A549 (cell line): Measurements from ENCODE around the gene AMN. TPM values are rescaled to one million over a fixed set of nuclear protein-coding genes. Genes with fewer than 3 reads are reported as not detected.

Experiments used
- ATAC-seq, 2 experiments: fragments of 200-7000 bp in 1 of 2; fragments of >200 bp in 1 of 2; cut with Nextera tagmentation in 1 of 2; cut with Tn5 transposase in 1 of 2; 3 replicates each; pipeline versions ENCODE4 v1.8.0 to v1.9.1; 2018 to 2020; ENCODE audit warnings: mild to moderate bottlenecking in 1 of 2, moderate library complexity in 1 of 2
- CTCF ChIA-PET: fragments of 300-600 bp; sonication (Branson Sonifier 250); formaldehyde crosslinking; extraction: SDS; loops from one replicate; lab custom pipeline; 2021; ENCODE audit warnings: antibody characterized with exemption, inconsistent platforms; lab: Yijun Ruan, JAX
- POLR2A ChIA-PET: fragments of 350-600 bp; formaldehyde crosslinking; extraction: SDS; loops from one replicate; lab custom pipeline; 2021; ENCODE audit warnings: antibody characterized with exemption, inconsistent platforms; lab: Yijun Ruan, JAX
- DNase-seq, 2 experiments: peaks; one replicate each; pipeline versions ENCODE4 v3.0.0 to v3.0.0-alpha.2; 2011 to 2016; ENCODE audit warnings: low read depth in 1 of 2, low spot score in 1 of 2
- FAIRE-seq: peaks from 2 replicates; lab custom pipeline; 2011; peaks lifted over from hg19 to GRCh38; lab: Jason Lieb, UNC
- H3K27ac ChIP-seq, 2 experiments: fragments of >200 bp; sonication (Bioruptor Twin); formaldehyde crosslinking; 3 replicates each; pipeline ENCODE4 v1.5.1; 2016 to 2017
- H3K4me1 ChIP-seq: fragments of >200 bp; sonication (Bioruptor Twin); formaldehyde crosslinking; 3 replicates; pipeline ENCODE4 v1.6.1; 2016
- H3K4me2 ChIP-seq: fragments of >200 bp; sonication (Bioruptor Twin); formaldehyde crosslinking; 3 replicates; pipeline ENCODE4 v1.6.1; 2016
- H3K4me3 ChIP-seq: fragments of >200 bp; sonication (Bioruptor Twin); formaldehyde crosslinking; 3 replicates; pipeline ENCODE4 v1.5.1; 2016
- H3K9me3 ChIP-seq: fragments of >200 bp; sonication (Bioruptor Twin); formaldehyde crosslinking; 3 replicates; pipeline ENCODE4 v1.6.1; 2016
- ATOH8 ChIP-seq: fragments of 250-450 bp; sonication (Bioruptor Pico); IDR thresholded peaks from 2 replicates; pipeline ENCODE4 v1.5.0; 2020; ENCODE audit warnings: low read depth, mild to moderate bottlenecking, moderate library complexity
- CTCF ChIP-seq: fragments of >200 bp; sonication (Bioruptor Twin); formaldehyde crosslinking; IDR thresholded peaks from 3 replicates; pipeline ENCODE4 v1.5.1; 2016
- ELK1 ChIP-seq: fragments of 150-350 bp; IDR thresholded peaks from 2 replicates; pipeline ENCODE4 v1.6.1; 2014; ENCODE audit warnings: low read depth, mild to moderate bottlenecking, low read length
- ESRRA ChIP-seq: fragments of 150-350 bp; IDR thresholded peaks from 2 replicates; pipeline ENCODE4 v1.6.1; 2014; ENCODE audit warnings: mild to moderate bottlenecking, low read length, borderline replicate concordance
- FOSL2 ChIP-seq, 2 experiments: fragments of 450-650 bp in 1 of 2; fragments of >200 bp in 1 of 2; sonication (Bioruptor Twin) in 1 of 2; formaldehyde crosslinking; IDR thresholded peaks; 2 replicates each; pipeline versions ENCODE4 v1.5.0 to v1.6.1; 2016 to 2020; ENCODE audit warnings: mild to moderate bottlenecking in 1 of 2, moderate library complexity in 1 of 2
- HES2 ChIP-seq: fragments of >200 bp; sonication (Bioruptor Twin); formaldehyde crosslinking; IDR thresholded peaks from 2 replicates; pipeline ENCODE4 v1.6.1; 2016
- HEYL ChIP-seq: fragments of 250-450 bp; sonication (Bioruptor Pico); IDR thresholded peaks from 2 replicates; pipeline ENCODE4 v1.8.0; 2021; ENCODE audit warnings: mild to moderate bottlenecking, moderate library complexity
- HOXB13 ChIP-seq: fragments of 250-450 bp; sonication (Bioruptor Pico); IDR thresholded peaks from 2 replicates; pipeline ENCODE4 v1.5.0; 2020; ENCODE audit warnings: low read depth, mild to moderate bottlenecking, moderate library complexity
- JUN ChIP-seq, 2 experiments: fragments of >200 bp; sonication (Bioruptor Twin); formaldehyde crosslinking; IDR thresholded peaks; 2 replicates in 1 of 2; 3 replicates in 1 of 2; pipeline ENCODE4 v1.6.1; 2016 to 2017
- NR3C1 ChIP-seq: fragments of >200 bp; sonication (Bioruptor Twin); formaldehyde crosslinking; IDR thresholded peaks from 3 replicates; pipeline ENCODE4 v1.6.1; 2017
- POLR2A ChIP-seq: IDR thresholded peaks from 2 replicates; pipeline ENCODE4 v1.6.1; 2012; ENCODE audit warnings: mild to moderate bottlenecking, low read length
- RAD21 ChIP-seq, 2 experiments: fragments of >200 bp in 1 of 2; sonication (Bioruptor Twin) in 1 of 2; formaldehyde crosslinking in 1 of 2; IDR thresholded peaks in 1 of 2; conservative IDR thresholded peaks in 1 of 2; 2 replicates in 1 of 2; 3 replicates in 1 of 2; pipeline ENCODE4 v1.6.1; 2012 to 2018; ENCODE audit warnings: inconsistent platforms in 1 of 2
- ZC3H11A ChIP-seq: fragments of 450-650 bp; IDR thresholded peaks from 2 replicates; pipeline ENCODE4 v1.6.1; 2014; ENCODE audit warnings: antibody characterized with exemption, mild to moderate bottlenecking
- ZNF302 ChIP-seq: fragments of 250-450 bp; sonication (Bioruptor Pico); IDR thresholded peaks from 2 replicates; pipeline ENCODE4 v1.9.0; 2021; ENCODE audit warnings: inconsistent platforms, mild to moderate bottlenecking, moderate library complexity
- ZSCAN20 ChIP-seq: fragments of 250-450 bp; sonication (Bioruptor Pico); IDR thresholded peaks from 2 replicates; pipeline ENCODE4 v1.8.0; 2022; ENCODE audit warnings: mild to moderate bottlenecking, moderate library complexity
- WGBS: methylation state at CpG from one replicate; pipeline ENCODE4 v1.1.6; 2017; ENCODE audit errors: missing lambda C conversion rate; 5-methylcytosine and 5-hydroxymethylcytosine counted together
- polyA plus RNA-seq, 4 experiments: library from polyadenylated mRNA; depleted of rRNA in 3 of 4; stranded (reverse); fragments of >200 nt; fragmentation: RNase III in 1 of 4; extraction: RNeasy Plus Mini Kit Qiagen cat#74134 plus additional on column Dnase treatment in 1 of 4; gene quantifications; 2 replicates in 3 of 4; 3 replicates in 1 of 4; pipeline ENCODE4 v1.2.3, GENCODE V29; 2011 to 2017

Gene AMN
- polyA plus RNA-seq, 2 of the 4 experiments (the other 2 are of a cell fraction) = 0.25 to 0.58 TPM

GRCh38 chr14:102969060-102969791 is 46.8 kb downstream of the AMN start:
- Histone ChIP-seq H3K9me3 (no peaks in the 10 kb centered on the region), H3K27ac (no peak overlapping the region), H3K4me1 (peaks cover 3% of the 10 kb centered on the region; the same call in 1 of the 3 replicates), H3K4me3 (no peak overlapping the region), H3K4me2 (no peak overlapping the region)
- TF ChIP-seq RAD21 (conservative IDR thresholded peaks at IDR 0.05 in 1 of 2, IDR thresholded peaks at IDR 0.05 in 1 of 2) (no peak), ELK1 (no peak), JUN (IDR thresholded peaks at IDR 0.05) (no peak), HES2 (no peak), ESRRA (no peak), HOXB13 (CRISPR knock-in tag) (no peak), NR3C1 (no peak), ATOH8 (CRISPR knock-in tag) (no peak), POLR2A (no peak), ZNF302 (CRISPR knock-in tag) (no peak)
- 92% methylated on average over 25 of the region's 26 CpGs for WGBS
- ChIA-PET POLR2A (no interaction called here), CTCF (interaction anchor here (1.0 kb wide), 1 partner anchor 274 kb away, joined by 3 read pairs; no protein-coding TSS in a partner anchor)
- FAIRE-seq = no peak
- DNase-seq = no peak
- ATAC-seq = no peak

- 93% methylated on average over 11 of the region's 11 CpGs for WGBS
- TF ChIP-seq HEYL (CRISPR knock-in tag) = no peak
- CTCF ChIA-PET = interaction anchor here (1.0 to 1.2 kb wide), 3 partner anchors 14 to 275 kb away, joined by 3 read pairs; no protein-coding TSS in a partner anchor
- POLR2A ChIA-PET = no interaction called here
- Histone ChIP-seq H3K27ac (no peak overlapping the region), H3K4me3 (no peak overlapping the region), H3K4me2 (no peak overlapping the region), H3K9me3 (no peaks in the 10 kb centered on the region), H3K4me1 (peaks cover 3% of the 10 kb centered on the region; the same call in 1 of the 3 replicates)
- no peak for FAIRE-seq
- no peak for DNase-seq
- ATAC-seq = no peak
Measured at GRCh38 chr14:102969901-102970300, 47.4 kb downstream of the AMN start.

GRCh38 chr14:102970496-102970895 is 48.0 kb downstream of the AMN start:
- H3K27ac ChIP-seq = no peak overlapping the region
- no peaks in the 10 kb centered on the region for H3K9me3 ChIP-seq
- no peak for TF ChIP-seq ZC3H11A
- no peak for TF ChIP-seq ZSCAN20 (CRISPR knock-in tag)
- TF ChIP-seq CTCF = no peak
- TF ChIP-seq FOSL2 (IDR thresholded peaks at IDR 0.05) = no peak
- no peak for TF ChIP-seq FOSL2 (CRISPR knock-in tag; IDR thresholded peaks at IDR 0.05)
- TF ChIP-seq, all 56 proteins: peak for 0
- H3K4me1 ChIP-seq = peaks cover 3% of the 10 kb centered on the region; the same call in 1 of the 3 replicates
- 93% methylated on average over 10 of the region's 10 CpGs for WGBS
- FAIRE-seq (no peak), ATAC-seq (no peak), DNase-seq (no peak)
- H3K4me3 ChIP-seq = no peak overlapping the region
- H3K4me2 ChIP-seq = no peak overlapping the region
- ChIA-PET CTCF (interaction anchor here (1.0 to 1.2 kb wide), 3 partner anchors 15 to 276 kb away, joined by 3 read pairs; no protein-coding TSS in a partner anchor), POLR2A (no interaction called here)
